SK-N-SH treated with all-trans-retinoic acid at 6 μM for 48 hours (cell line): ENCODE data around the gene LRCH4.

Experiments
- ATAC-seq: fragments of 200-7000 bp; cut with Tn5 transposase; 3 replicates; pipeline ENCODE4 v1.9.1; 2020; ENCODE audit warnings: mild to moderate bottlenecking, moderate library complexity
- ARNTL ChIP-seq: fragments of 450-650 bp; formaldehyde crosslinking; IDR thresholded peaks from 2 replicates; pipeline ENCODE4 v1.5.0; 2020; ENCODE audit warnings: low read depth, mild to moderate bottlenecking, moderate library complexity, borderline replicate concordance
- BACH2 ChIP-seq: fragments of 250-450 bp; sonication (Bioruptor Pico); IDR thresholded peaks from 2 replicates; pipeline ENCODE4 v1.9.0; 2021; ENCODE audit warnings: mild to moderate bottlenecking, borderline replicate concordance
- CREB5 ChIP-seq: fragments of 250-450 bp; sonication (Bioruptor Pico); IDR thresholded peaks from 2 replicates; pipeline ENCODE4 v1.5.1; 2020; ENCODE audit warnings: low read depth, mild to moderate bottlenecking, moderate library complexity
- CSRNP3 ChIP-seq: fragments of 250-450 bp; sonication (Bioruptor Pico); IDR thresholded peaks from 2 replicates; pipeline ENCODE4 v1.5.1; 2021; ENCODE audit warnings: mild to moderate bottlenecking, moderate library complexity
- ESRRG ChIP-seq: fragments of 250-450 bp; sonication (Bioruptor Pico); IDR thresholded peaks from 2 replicates; pipeline ENCODE4 v1.6.1; 2021; ENCODE audit warnings: mild to moderate bottlenecking
- GLIS3 ChIP-seq: fragments of 250-450 bp; sonication (Bioruptor Pico); IDR thresholded peaks from 2 replicates; pipeline ENCODE4 v1.5.0; 2020; ENCODE audit warnings: mild to moderate bottlenecking, moderate library complexity
- ISL1 ChIP-seq: fragments of 250-450 bp; sonication (Bioruptor Pico); IDR thresholded peaks from 2 replicates; pipeline ENCODE4 v2.1.2; 2022; ENCODE audit warnings: mild to moderate bottlenecking, moderate library complexity
- OSR1 ChIP-seq: fragments of 250-450 bp; sonication (Bioruptor Pico); IDR thresholded peaks from 2 replicates; pipeline ENCODE4 v1.8.0; 2022; ENCODE audit warnings: moderate library complexity, mild to moderate bottlenecking, inconsistent platforms
- PATZ1 ChIP-seq: fragments of 250-450 bp; sonication (Bioruptor Pico); IDR thresholded peaks from 2 replicates; pipeline ENCODE4 v1.8.0; 2020; ENCODE audit warnings: mild to moderate bottlenecking, moderate library complexity, borderline replicate concordance
- POU6F1 ChIP-seq: fragments of 250-450 bp; sonication (Bioruptor Pico); IDR thresholded peaks from 2 replicates; pipeline ENCODE4 v1.8.0; 2021; ENCODE audit warnings: low read depth, mild to moderate bottlenecking, moderate library complexity, borderline replicate concordance
- PPARA ChIP-seq: fragments of 250-450 bp; sonication (Bioruptor Pico); IDR thresholded peaks from 2 replicates; pipeline ENCODE4 v1.5.0; 2020; ENCODE audit warnings: mild to moderate bottlenecking, borderline replicate concordance
- RARB ChIP-seq: fragments of 250-450 bp; sonication (Bioruptor Pico); IDR thresholded peaks from 2 replicates; pipeline ENCODE4 v1.8.0; 2021; ENCODE audit warnings: mild to moderate bottlenecking, moderate library complexity
- TOX ChIP-seq: fragments of 250-450 bp; sonication (Bioruptor Pico); IDR thresholded peaks from 2 replicates; pipeline ENCODE4 v1.8.0; 2021; ENCODE audit warnings: mild to moderate bottlenecking, moderate library complexity, borderline replicate concordance
- TSHZ2 ChIP-seq: fragments of 250-450 bp; sonication (Bioruptor Pico); IDR thresholded peaks from 2 replicates; pipeline ENCODE4 v1.5.0; 2020; ENCODE audit warnings: mild to moderate bottlenecking, moderate library complexity
- ZC3H10 ChIP-seq: fragments of 250-450 bp; sonication (Bioruptor Pico); IDR thresholded peaks from 2 replicates; pipeline ENCODE4 v1.5.1; 2021; ENCODE audit warnings: mild to moderate bottlenecking, moderate library complexity
- ZFP3 ChIP-seq: fragments of 250-450 bp; sonication (Bioruptor Pico); IDR thresholded peaks from 2 replicates; pipeline ENCODE4 v1.5.0; 2020; ENCODE audit warnings: mild to moderate bottlenecking, moderate library complexity
- ZNF70 ChIP-seq: fragments of 450-650 bp; formaldehyde crosslinking; IDR thresholded peaks from 2 replicates; pipeline ENCODE4 v1.5.0; 2020; ENCODE audit warnings: mild to moderate bottlenecking, moderate library complexity
- ZNF8 ChIP-seq: fragments of 450-650 bp; formaldehyde crosslinking; IDR thresholded peaks from 2 replicates; pipeline ENCODE4 v1.5.0; 2020; ENCODE audit warnings: mild to moderate bottlenecking, moderate library complexity

Gene LRCH4

GRCh38 chr7:100570954-100571828 lies 14.7 kb downstream of the LRCH4 start (continued):
- no peak for TF ChIP-seq CREB5 (CRISPR knock-in tag)
- no peak for TF ChIP-seq ESRRG (CRISPR knock-in tag)
- no peak for TF ChIP-seq ZC3H10 (CRISPR knock-in tag)
- no peak for TF ChIP-seq ARNTL (CRISPR knock-in tag)
- TF ChIP-seq TSHZ2 (CRISPR knock-in tag), result no peak

GRCh38 chr7:100568896-100569844 lies 16.8 kb downstream of the LRCH4 start:
- TF ChIP-seq OSR1 (CRISPR knock-in tag) (no peak), RARB (CRISPR knock-in tag) (no peak), CSRNP3 (CRISPR knock-in tag) (no peak), PPARA (no peak), TSHZ2 (CRISPR knock-in tag) (no peak), ZNF70 (CRISPR knock-in tag) (no peak), ZC3H10 (CRISPR knock-in tag) (no peak), ARNTL (CRISPR knock-in tag) (no peak), PATZ1 (CRISPR knock-in tag) (no peak), ZNF8 (no peak), BACH2 (no peak), CREB5 (CRISPR knock-in tag) (no peak), POU6F1 (no peak), ISL1 (no peak), ESRRG (CRISPR knock-in tag) (no peak), TOX (CRISPR knock-in tag) (no peak), GLIS3 (CRISPR knock-in tag) (no peak), ZFP3 (no peak)
- peak; percentile 40 for ATAC-seq
